ENCODE results near the gene VWA8. TPM values are rescaled to one million over a fixed set of nuclear protein-coding genes. Genes with fewer than 3 reads are reported as not detected.
A peak's percentile ranks its signal among the peaks of the same experiment; 100 is the strongest.
"Not testable (repeated sequence)": the region's sequence is repeated elsewhere in the genome, so short reads cannot be mapped to it uniquely, and the experiment has no call there.

The VWA8 gene
- total RNA-seq, 3 donors from 2014 or later, result 18.4 to 43.5 (median 34.7) TPM

DNA sequence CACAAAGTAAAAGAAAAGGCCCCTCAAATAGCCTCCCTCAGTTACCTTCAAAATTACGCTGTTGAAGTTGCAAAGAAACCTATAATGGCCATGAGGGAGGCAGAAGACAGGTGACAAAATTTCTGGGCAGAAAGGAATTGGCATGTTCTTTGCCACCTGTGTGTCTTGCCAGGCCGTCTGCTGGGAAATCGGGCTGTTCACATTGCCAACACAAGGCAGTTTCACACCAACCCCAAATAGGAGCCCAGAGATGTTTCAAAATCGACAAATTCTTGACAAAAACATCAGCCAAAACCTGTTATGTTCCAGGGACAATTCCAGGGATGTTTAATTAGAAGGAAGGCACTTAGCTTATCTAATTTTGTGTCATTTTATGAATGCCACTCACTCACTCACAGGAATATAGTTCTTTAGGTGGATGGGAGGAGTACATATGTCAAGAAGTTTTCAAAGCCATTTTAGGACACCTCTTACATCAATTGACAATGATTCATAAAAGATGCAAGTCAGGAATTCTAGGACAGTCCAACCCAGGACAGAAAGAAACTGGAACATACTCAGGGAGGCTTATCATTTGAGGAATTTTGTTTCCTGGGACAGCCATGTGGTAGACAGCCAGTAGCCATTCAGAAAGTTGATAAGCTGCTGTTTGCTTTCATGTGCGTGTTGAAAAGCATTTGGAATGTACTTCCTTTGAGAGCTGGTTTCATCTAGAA, 339.0 kb downstream of the VWA8 start:
- intact Hi-C loops (cut with DNase I; ENCODE audit: low total_unique reads), result no loop called here
- TF ChIP-seq POLR2AphosphoS5 (IDR thresholded peaks at IDR 0.05) (no peak), POLR2A (IDR thresholded peaks at IDR 0.05) (no peak)
- TF ChIP-seq, protein P1, sequence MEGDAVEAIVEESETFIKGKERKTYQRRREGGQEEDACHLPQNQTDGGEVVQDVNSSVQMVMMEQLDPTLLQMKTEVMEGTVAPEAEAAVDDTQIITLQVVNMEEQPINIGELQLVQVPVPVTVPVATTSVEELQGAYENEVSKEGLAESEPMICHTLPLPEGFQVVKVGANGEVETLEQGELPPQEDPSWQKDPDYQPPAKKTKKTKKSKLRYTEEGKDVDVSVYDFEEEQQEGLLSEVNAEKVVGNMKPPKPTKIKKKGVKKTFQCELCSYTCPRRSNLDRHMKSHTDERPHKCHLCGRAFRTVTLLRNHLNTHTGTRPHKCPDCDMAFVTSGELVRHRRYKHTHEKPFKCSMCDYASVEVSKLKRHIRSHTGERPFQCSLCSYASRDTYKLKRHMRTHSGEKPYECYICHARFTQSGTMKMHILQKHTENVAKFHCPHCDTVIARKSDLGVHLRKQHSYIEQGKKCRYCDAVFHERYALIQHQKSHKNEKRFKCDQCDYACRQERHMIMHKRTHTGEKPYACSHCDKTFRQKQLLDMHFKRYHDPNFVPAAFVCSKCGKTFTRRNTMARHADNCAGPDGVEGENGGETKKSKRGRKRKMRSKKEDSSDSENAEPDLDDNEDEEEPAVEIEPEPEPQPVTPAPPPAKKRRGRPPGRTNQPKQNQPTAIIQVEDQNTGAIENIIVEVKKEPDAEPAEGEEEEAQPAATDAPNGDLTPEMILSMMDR (IDR thresholded peaks at IDR 0.05), result no peak
- H3K27ac ChIP-seq, result peak overlapping the region in 1 of 2 donors; percentile 13
- H3K4me1 ChIP-seq, result no peaks in the 10 kb centered on the region
- no peak for DNase-seq (ENCODE audit: low spot score in 2 of 2)
- H3K36me3 ChIP-seq, result no peaks in the 10 kb centered on the region
- H3K9me3 ChIP-seq, result no peaks in the 10 kb centered on the region
- H3K27me3 ChIP-seq, result no peaks in the 10 kb centered on the region
- H3K4me3 ChIP-seq, result no peak overlapping the region

DNA sequence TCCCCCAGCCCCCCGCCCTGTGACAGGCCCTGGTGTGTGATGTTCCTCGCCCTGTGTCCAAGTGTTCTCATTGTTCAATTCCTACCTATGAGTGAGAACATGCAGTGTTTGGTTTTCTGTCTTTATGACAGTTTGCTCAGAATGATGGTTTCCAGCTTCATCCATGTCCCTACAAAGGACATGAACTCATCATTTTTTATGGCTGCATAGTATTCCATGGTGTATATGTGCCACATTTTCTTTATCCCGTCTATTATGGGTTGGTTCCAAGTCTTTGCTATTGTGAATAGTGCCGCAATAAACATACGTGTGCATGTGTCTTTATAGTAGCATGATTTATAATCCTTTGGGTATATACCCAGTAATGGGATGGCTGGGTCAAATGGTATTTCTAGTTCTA, 343.3 kb downstream of the VWA8 start:
- H3K36me3 ChIP-seq; H3K4me1 ChIP-seq; DNase-seq (ENCODE audit: low spot score in 2 of 2); H3K4me3 ChIP-seq; H3K27ac ChIP-seq; H3K27me3 ChIP-seq; H3K9me3 ChIP-seq; intact Hi-C loops (cut with DNase I; ENCODE audit: low total_unique reads): not testable (repeated sequence)

DNA sequence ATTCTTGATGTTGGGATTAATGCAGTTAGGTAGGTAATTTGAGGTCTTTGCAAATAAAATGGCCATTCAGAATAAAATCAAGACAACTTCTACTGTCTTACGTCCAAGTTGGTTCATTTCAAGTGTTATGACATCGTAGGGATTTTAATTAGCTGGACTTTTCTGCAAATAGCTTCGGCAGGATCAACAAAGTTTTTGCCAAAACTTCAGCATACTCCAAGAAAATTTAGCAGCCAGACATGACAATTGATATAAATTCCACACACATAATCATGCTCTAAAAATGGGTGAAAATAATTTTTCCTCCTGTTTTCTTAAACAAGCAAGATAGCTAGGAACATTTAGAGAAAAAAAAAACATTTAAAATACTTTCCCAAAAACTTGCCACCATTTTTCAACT, 344.8 kb downstream of the VWA8 start:
- Histone ChIP-seq H3K27me3 (no peaks in the 10 kb centered on the region), H3K4me3 (no peak overlapping the region), H3K9me3 (no peaks in the 10 kb centered on the region), H3K27ac (no peak overlapping the region), H3K4me1 (peaks cover 0 to 5% of the 10 kb centered on the region in 2 donors), H3K36me3 (no peaks in the 10 kb centered on the region)
- intact Hi-C loops (cut with DNase I; ENCODE audit: low total_unique reads), result no loop called here
- DNase-seq (ENCODE audit: low spot score in 2 of 2), result no peak
- TF ChIP-seq, protein P1 (IDR thresholded peaks at IDR 0.05), result no peak
- no peak for TF ChIP-seq POLR2A (IDR thresholded peaks at IDR 0.05)
- TF ChIP-seq POLR2AphosphoS5 (IDR thresholded peaks at IDR 0.05), result no peak

DNA sequence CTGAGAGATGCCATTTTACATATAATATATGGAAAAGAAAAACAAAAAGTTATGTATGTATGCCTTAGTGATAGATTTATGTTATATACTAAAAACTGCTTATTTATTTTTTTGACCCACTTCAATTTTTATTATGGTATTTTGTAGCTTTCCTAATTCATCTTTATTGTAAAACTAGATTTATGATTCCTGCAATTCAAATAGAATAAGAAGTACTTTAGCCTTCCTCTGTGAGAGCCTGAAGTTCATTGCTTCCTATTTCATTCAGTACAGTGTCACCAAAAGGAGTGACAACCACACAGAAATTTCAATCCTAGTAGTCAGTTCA, 345.4 kb downstream of the VWA8 start:
- H3K27ac ChIP-seq, result no peak overlapping the region
- TF ChIP-seq POLR2AphosphoS5 (IDR thresholded peaks at IDR 0.05), result no peak
- no peak for TF ChIP-seq POLR2A (IDR thresholded peaks at IDR 0.05)
- TF ChIP-seq, protein P1 (IDR thresholded peaks at IDR 0.05), result no peak
- peaks cover 0 to 11% of the 10 kb centered on the region in 2 donors for H3K4me1 ChIP-seq
- H3K9me3 ChIP-seq, result no peaks in the 10 kb centered on the region
- no peaks in the 10 kb centered on the region for H3K36me3 ChIP-seq
- H3K4me3 ChIP-seq, result no peak overlapping the region
- no peaks in the 10 kb centered on the region for H3K27me3 ChIP-seq
- DNase-seq (ENCODE audit: low spot score in 2 of 2), result no peak
- intact Hi-C loops (cut with DNase I; ENCODE audit: low total_unique reads), result no loop called here

DNA sequence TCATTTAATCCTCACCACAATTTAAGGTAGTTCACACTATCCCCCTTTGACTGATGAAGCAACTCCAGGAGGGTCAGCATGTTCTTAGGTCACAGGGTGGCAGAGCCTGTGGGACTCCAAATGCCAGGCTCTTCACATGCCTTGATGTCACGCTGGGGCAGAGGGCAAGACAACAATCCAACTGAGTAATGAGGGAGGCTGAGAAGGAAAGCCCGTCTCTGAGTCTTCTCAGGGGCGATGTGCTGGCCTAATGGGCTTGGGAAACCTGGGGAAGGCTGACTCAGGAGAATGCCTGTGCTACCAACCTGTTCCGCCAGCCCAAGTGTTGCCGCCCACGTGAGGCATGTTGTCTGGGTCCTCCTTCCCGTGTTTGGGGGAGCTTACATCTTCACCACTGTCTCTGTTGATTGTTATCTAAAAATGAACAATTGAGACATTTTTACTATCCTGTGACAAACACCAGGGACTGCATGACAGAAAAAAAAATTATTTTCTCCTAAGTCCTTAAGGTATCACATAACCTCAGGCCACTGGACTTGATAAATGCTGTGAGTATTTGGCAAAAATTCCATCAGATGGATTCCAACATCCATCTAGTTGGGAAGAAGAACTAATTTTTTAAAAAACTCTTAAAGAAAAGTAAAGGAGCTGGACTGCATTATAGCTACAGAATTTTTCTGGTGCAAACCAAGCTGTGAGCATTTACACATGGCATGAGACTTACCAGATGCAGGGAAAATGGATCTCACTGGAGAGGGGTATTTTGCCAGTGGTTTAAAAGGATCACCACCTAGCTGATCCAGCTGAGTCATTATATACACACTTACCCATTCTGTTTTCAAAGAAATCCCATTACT, 346.0 kb downstream of the VWA8 start:
- no peak for DNase-seq (ENCODE audit: low spot score in 2 of 2)
- H3K4me3 ChIP-seq, result no peak overlapping the region
- H3K36me3 ChIP-seq, result no peaks in the 10 kb centered on the region
- peaks cover 0 to 15% of the 10 kb centered on the region in 2 donors for H3K4me1 ChIP-seq
- TF ChIP-seq POLR2A (IDR thresholded peaks at IDR 0.05), result no peak
- no peaks in the 10 kb centered on the region for H3K27me3 ChIP-seq
- intact Hi-C loops (cut with DNase I; ENCODE audit: low total_unique reads), result no loop called here
- H3K27ac ChIP-seq, result peak overlapping the region; percentile 31 to 64
- no peaks in the 10 kb centered on the region for H3K9me3 ChIP-seq

DNA sequence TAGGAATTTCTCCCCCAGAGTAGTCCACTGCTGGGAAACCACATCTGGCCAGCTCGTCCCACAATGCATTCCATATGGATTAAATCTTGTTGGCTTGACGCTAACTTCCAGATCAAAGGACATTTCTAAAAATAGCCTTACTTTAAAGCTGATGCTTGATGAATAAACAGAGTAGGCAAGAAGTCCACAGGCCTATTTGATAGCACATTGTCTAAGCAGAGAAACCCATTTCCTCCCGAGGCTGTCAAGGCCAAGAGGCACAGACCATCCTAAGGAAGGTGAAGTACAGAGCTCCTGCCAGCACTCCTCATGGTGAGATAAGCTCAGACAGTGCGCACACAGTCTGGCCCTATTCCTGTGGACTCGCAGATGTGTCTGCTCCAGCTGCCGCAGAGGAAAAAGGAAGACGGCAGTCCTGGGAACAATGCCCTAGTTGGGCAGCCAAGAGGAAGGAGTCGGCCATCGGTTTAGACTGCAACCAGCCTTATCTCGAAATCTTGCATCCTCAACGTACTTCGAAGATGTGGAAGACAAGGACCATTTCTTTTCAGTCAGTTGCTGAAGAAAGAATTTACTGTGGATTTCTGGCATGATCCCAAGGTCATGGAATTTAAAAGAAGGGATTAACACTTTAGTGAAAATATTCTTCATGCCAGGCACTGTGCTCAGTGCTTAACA, 346.8 kb downstream of the VWA8 start:
- TF ChIP-seq POLR2AphosphoS5 (IDR thresholded peaks at IDR 0.05) (peak in 1 of 3 donors; percentile 28), POLR2A (IDR thresholded peaks at IDR 0.05) (no peak)
- TF ChIP-seq, protein P1 (IDR thresholded peaks at IDR 0.05), result no peak
- Histone ChIP-seq H3K27me3 (no peaks in the 10 kb centered on the region), H3K36me3 (no peaks in the 10 kb centered on the region), H3K4me1 (peaks cover 0 to 15% of the 10 kb centered on the region in 2 donors), H3K27ac (peak overlapping the region; percentile 31 to 64), H3K9me3 (no peaks in the 10 kb centered on the region), H3K4me3 (no peak overlapping the region)
- no peak for DNase-seq (ENCODE audit: low spot score in 2 of 2)
- intact Hi-C loops (cut with DNase I; ENCODE audit: low total_unique reads), result no loop called here

Data from breast epithelium (tissue), 4 donors.